ENCODE data around the gene PIK3R3.

DNA sequence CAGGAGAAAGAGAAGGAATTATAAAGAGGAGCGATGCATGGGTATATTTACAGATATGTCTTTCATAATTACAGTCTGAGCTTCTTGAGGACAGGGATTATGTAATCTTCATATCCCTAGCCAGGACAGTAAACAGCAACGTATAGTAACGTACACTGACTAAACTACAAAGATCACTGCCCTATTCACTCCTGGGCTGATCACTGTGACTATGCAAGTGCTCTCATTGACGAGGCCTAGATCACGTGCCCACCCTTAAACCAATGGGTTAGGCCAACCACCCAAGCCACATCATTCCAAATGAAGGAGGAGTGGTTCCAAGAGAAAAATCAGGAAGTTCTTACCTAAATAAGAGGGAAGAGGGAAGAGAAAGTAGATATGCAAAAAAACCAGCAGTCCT lies 18.5 kb downstream of the PIK3R3 start:
- no peak for TF ChIP-seq CTCF (IDR thresholded peaks at IDR 0.05)
- TF ChIP-seq POLR2AphosphoS5 (IDR thresholded peaks at IDR 0.05): no peak
- TF ChIP-seq POLR2A (IDR thresholded peaks at IDR 0.05): no peak
- TF ChIP-seq EP300 (IDR thresholded peaks at IDR 0.05; ENCODE audit: low read depth): no peak
